ENCODE data around the gene CELF1.

GRCh38 chr11:47532597-47533213, 20.2 kb downstream of the CELF1 start:
- no peak for TF ChIP-seq CTCF (IDR thresholded peaks at IDR 0.05)
- TF ChIP-seq POLR2AphosphoS5 (IDR thresholded peaks at IDR 0.05) = peak in 2 of 3 donors; percentile 15 to 41
- TF ChIP-seq POLR2A (IDR thresholded peaks at IDR 0.05) = no peak
- no peak for TF ChIP-seq EP300 (IDR thresholded peaks at IDR 0.05; ENCODE audit: low read depth)
